HepG2 (cell line): ENCODE data around the gene CDK10. TPM values are rescaled to one million over a fixed set of nuclear protein-coding genes. Genes with fewer than 3 reads are reported as not detected.

Experiments used
- ATAC-seq: fragments of 200-7000 bp; cut with Tn5 transposase; 3 replicates; pipeline ENCODE4 v1.9.1; 2020; ENCODE audit warnings: mild to moderate bottlenecking, moderate library complexity
- BruUV-seq: library from RNA; stranded (reverse); fragments of 400-500 nt; replicated peaks from 2 replicates; lab custom pipeline; 2021; lab: Mats Ljungman, UMichigan
- CTCF ChIA-PET: fragments of 300-600 bp; formaldehyde crosslinking; extraction: SDS; loops from one replicate; lab custom pipeline; 2021; ENCODE audit warnings: low total read pairs, inconsistent platforms, low intra/inter-chr PET ratio; lab: Yijun Ruan, JAX
- POLR2A ChIA-PET: fragments of 350-600 bp; sonication (Branson Sonifier 250); formaldehyde crosslinking; loops from one replicate; lab custom pipeline; 2020; ENCODE audit warnings: antibody characterized with exemption, inconsistent platforms; lab: Yijun Ruan, JAX
- DNase-seq: peaks from one replicate; pipeline ENCODE4 v3.0.0-alpha.2; 2015; ENCODE audit warnings: low spot score
- FAIRE-seq: peaks from 3 replicates; lab custom pipeline; 2011; peaks lifted over from hg19 to GRCh38; lab: Jason Lieb, UNC
- H2AFZ ChIP-seq: one replicate; pipeline ENCODE4 v1.6.1; 2011; ENCODE audit warnings: low read length, inconsistent platforms
- H3K27ac ChIP-seq: fragments of 300-600 bp; 3 replicates; pipeline ENCODE4 v1.8.0; 2011; ENCODE audit warnings: mixed run types, mild to moderate bottlenecking, mixed read lengths, low read length, inconsistent platforms; ENCODE audit not compliant: insufficient read depth; ENCODE audit errors: extremely low read length
- H3K27me3 ChIP-seq, 2 experiments: fragments of 200-600 bp in 1 of 2; 2 replicates in 1 of 2; 3 replicates in 1 of 2; pipeline versions ENCODE4 v1.6.0 to v1.8.0; 2011; ENCODE audit warnings: low read length in 2 of 2, mild to moderate bottlenecking in 2 of 2, moderate library complexity in 2 of 2, inconsistent platforms in 1 of 2; ENCODE audit not compliant: insufficient read depth in 2 of 2, control insufficient read depth in 1 of 2
- H3K36me3 ChIP-seq, 2 experiments: fragments of 200-600 bp in 1 of 2; replicated peaks in 1 of 2; 2 replicates in 1 of 2; 3 replicates in 1 of 2; pipeline versions ENCODE4 v1.5.1 to v1.8.0; 2011; ENCODE audit warnings: low read length in 2 of 2, inconsistent platforms in 1 of 2; ENCODE audit not compliant: insufficient read depth in 2 of 2, control insufficient read depth in 1 of 2
- H3K4me1 ChIP-seq: 2 replicates; pipeline ENCODE4 v1.5.1; 2012; ENCODE audit warnings: low read length, inconsistent platforms; ENCODE audit not compliant: insufficient read depth
- H3K4me2 ChIP-seq: 2 replicates; pipeline ENCODE4 v1.6.0; 2011; ENCODE audit warnings: low read depth, low read length, inconsistent platforms
- H3K4me3 ChIP-seq, 3 experiments: fragments of 200-600 bp in 1 of 3; sonication (generic), shearing (Covaris generic) in 1 of 3; replicated peaks in 1 of 3; 2 replicates each; pipeline ENCODE4 v1.5.1; 2011 to 2016; ENCODE audit warnings: low read length in 3 of 3, inconsistent platforms in 2 of 3, low read depth in 2 of 3, mild to moderate bottlenecking in 2 of 3, control low read depth in 1 of 3, mixed read lengths in 1 of 3; ENCODE audit not compliant: insufficient read depth in 1 of 3
- H3K79me2 ChIP-seq: one replicate; pipeline ENCODE4 v1.6.1; 2011; ENCODE audit warnings: low read length, inconsistent platforms; ENCODE audit not compliant: insufficient read depth
- H3K9ac ChIP-seq: 2 replicates; pipeline ENCODE4 v1.6.0; 2011; ENCODE audit warnings: mild to moderate bottlenecking, low read depth, low read length, inconsistent platforms; ENCODE audit not compliant: insufficient read depth
- H3K9me3 ChIP-seq: 2 replicates; pipeline ENCODE4 v1.5.1; 2012; ENCODE audit warnings: mild to moderate bottlenecking, low read length
- H4K20me1 ChIP-seq: 2 replicates; pipeline ENCODE4 v1.6.0; 2011; ENCODE audit warnings: inconsistent platforms, mild to moderate bottlenecking, low read length, moderate library complexity; ENCODE audit not compliant: insufficient read depth
- CBX2 ChIP-seq, 2 experiments: fragments of 200-600 bp in 1 of 2; sonication (generic); formaldehyde crosslinking in 1 of 2; IDR thresholded peaks; 2 replicates each; pipeline versions ENCODE4 v1.7.0 to v1.8.1; 2018 to 2022; ENCODE audit warnings: low read depth in 2 of 2, low read length in 1 of 2, mild to moderate bottlenecking in 1 of 2, missing genetic modification reagents in 1 of 2
- RBM22 ChIP-seq: fragments of 200-400 bp; formaldehyde crosslinking; optimal IDR thresholded peaks from 2 replicates; pipeline ENCODE3; 2017; ENCODE audit warnings: mild to moderate bottlenecking, low read length, moderate library complexity
- SIX1 ChIP-seq: sonication (generic); formaldehyde crosslinking; IDR thresholded peaks from 2 replicates; pipeline ENCODE4 v1.4.0; 2020; ENCODE audit warnings: missing genetic modification reagents, borderline replicate concordance
- WGBS: methylation state at CpG from one replicate; pipeline ENCODE4 v1.1.6; 2017; ENCODE audit warnings: low lambda C conversion rate; 5-methylcytosine and 5-hydroxymethylcytosine counted together
- in situ Hi-C: cut with HindIII; loops from 2 replicates; pipeline ENCODE4 v1.10.0; 2017; ENCODE audit warnings: low pct_unique_long_range_greater_than_20kb; ENCODE audit not compliant: extremely low pct_ligation_motif_present
- intact Hi-C: fragments of 100-400 bp; cut with micrococcal nuclease; formaldehyde crosslinking; loops from one replicate; pipeline ENCODE4 v1.10.0; 2022; ENCODE audit not compliant: unreplicated experiment
- polyA plus RNA-seq, 8 experiments: library from polyadenylated mRNA; depleted of rRNA in 3 of 8; stranded (reverse) in 7 of 8; unstranded in 1 of 8; fragments of >200 nt; fragmentation: Illumina TruSeq in 4 of 8; extraction: Trizol in 4 of 8; gene quantifications; 2 replicates each; pipeline versions ENCODE4 v1.2.1 to v1.2.3, GENCODE V29; 2011 to 2016; ENCODE audit warnings: low read depth in 4 of 8, missing spikeins in 1 of 8, mixed read lengths in 1 of 8; ENCODE audit not compliant: insufficient read depth in 1 of 8
- total RNA-seq, 5 experiments: library from RNA; depleted of rRNA; stranded (reverse); fragments of >200 nt; fragmentation: Illumina TruSeq; extraction: Trizol; gene quantifications; 2 replicates each; pipeline ENCODE4 v1.2.3, GENCODE V29; 2016; ENCODE audit warnings: low read depth in 1 of 5
- TF ChIP-seq, protein P1 (sequence below): sonication (generic); formaldehyde crosslinking; IDR thresholded peaks from 2 replicates; pipeline ENCODE4 v1.4.0; 2020; ENCODE audit warnings: missing genetic modification reagents
- TF ChIP-seq, protein P2 (sequence below): sonication (generic); formaldehyde crosslinking; IDR thresholded peaks from 2 replicates; pipeline ENCODE4 v1.4.0; 2020; ENCODE audit warnings: missing genetic modification reagents, mild to moderate bottlenecking, borderline replicate concordance

The CDK10 gene
- total and polyA plus RNA-seq, 2 of the 13 experiments (the other 11 are each of a cell fraction or from before 2014, with no cell fraction given): 2.5 to 3.9 TPM

DNA sequence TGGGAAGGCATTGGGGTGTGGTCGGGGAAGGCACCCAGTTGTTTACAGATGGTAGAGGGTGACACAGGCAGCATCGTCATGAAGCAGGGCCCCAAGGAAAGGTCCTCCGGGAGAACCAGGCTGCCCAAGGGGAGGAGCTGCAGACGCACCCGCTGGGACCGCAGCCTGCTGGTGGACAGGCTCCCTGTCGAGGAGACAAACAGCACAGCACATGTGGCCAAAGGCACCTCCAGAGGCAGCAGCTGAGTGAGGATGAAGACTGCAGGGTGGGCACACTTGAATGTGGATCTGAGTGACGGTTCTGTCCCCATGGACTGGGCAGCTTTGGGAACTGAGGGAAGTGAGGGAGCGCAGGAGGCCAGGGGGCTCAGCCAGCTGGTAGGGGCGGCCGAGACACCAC, 41.4 kb upstream of the CDK10 start:
- peaks cover 23 to 28% of the 10 kb centered on the region in 2 experiments; a peak in 4 of 5 replicates for H3K36me3 ChIP-seq

More for the DNA sequence above, 41.4 kb upstream of the CDK10 start:
- no peak overlapping the region for H2AFZ ChIP-seq
- no peak overlapping the region for H3K9ac ChIP-seq
- H3K27ac ChIP-seq: no peak overlapping the region
- H3K27me3 ChIP-seq: no peaks in the 10 kb centered on the region
- DNase-seq (no peak), ATAC-seq (no peak), FAIRE-seq (no peak)
- no peaks in the 10 kb centered on the region for H3K9me3 ChIP-seq
- POLR2A ChIA-PET: interaction anchor here (0.6 kb wide), 1 partner anchor 39 kb away, joined by 3 read pairs; no protein-coding TSS in a partner anchor
- intact Hi-C loops: no loop called here
- 92% methylated on average over 11 of the region's 11 CpGs for WGBS
- no peak overlapping the region for H3K4me3 ChIP-seq
- H4K20me1 ChIP-seq: no peaks in the 10 kb centered on the region
- no peak for TF ChIP-seq CBX2 (IDR thresholded peaks at IDR 0.05; ENCODE audit: low read depth, low read length)
- no peak for TF ChIP-seq CBX2 (CRISPR knock-in tag; IDR thresholded peaks at IDR 0.05; ENCODE audit: low read depth)
- TF ChIP-seq, protein P1, sequence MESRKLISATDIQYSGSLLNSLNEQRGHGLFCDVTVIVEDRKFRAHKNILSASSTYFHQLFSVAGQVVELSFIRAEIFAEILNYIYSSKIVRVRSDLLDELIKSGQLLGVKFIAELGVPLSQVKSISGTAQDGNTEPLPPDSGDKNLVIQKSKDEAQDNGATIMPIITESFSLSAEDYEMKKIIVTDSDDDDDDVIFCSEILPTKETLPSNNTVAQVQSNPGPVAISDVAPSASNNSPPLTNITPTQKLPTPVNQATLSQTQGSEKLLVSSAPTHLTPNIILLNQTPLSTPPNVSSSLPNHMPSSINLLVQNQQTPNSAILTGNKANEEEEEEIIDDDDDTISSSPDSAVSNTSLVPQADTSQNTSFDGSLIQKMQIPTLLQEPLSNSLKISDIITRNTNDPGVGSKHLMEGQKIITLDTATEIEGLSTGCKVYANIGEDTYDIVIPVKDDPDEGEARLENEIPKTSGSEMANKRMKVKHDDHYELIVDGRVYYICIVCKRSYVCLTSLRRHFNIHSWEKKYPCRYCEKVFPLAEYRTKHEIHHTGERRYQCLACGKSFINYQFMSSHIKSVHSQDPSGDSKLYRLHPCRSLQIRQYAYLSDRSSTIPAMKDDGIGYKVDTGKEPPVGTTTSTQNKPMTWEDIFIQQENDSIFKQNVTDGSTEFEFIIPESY (CRISPR knock-in tag): 0 out of 2 replicates have a peak, but pooled peaks have one; percentile 34
- TF ChIP-seq, protein P2, sequence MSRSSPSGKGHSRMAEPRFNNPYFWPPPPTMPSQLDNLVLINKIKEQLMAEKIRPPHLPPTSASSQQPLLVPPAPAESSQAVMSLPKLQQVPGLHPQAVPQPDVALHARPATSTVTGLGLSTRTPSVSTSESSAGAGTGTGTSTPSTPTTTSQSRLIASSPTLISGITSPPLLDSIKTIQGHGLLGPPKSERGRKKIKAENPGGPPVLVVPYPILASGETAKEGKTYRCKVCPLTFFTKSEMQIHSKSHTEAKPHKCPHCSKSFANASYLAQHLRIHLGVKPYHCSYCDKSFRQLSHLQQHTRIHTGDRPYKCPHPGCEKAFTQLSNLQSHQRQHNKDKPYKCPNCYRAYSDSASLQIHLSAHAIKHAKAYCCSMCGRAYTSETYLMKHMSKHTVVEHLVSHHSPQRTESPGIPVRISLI (CRISPR knock-in tag): no peak
- peak; percentile 44 for TF ChIP-seq RBM22
- no peak for TF ChIP-seq SIX1 (CRISPR knock-in tag)
- no peak overlapping the region for H3K4me2 ChIP-seq
- BruUV-seq: no TSS peak
- in situ Hi-C loops: no loop called here
- H3K4me1 ChIP-seq: peaks cover 18% of the 10 kb centered on the region
- no peaks in the 10 kb centered on the region for H3K79me2 ChIP-seq
- CTCF ChIA-PET: no interaction called here
